ENCODE measurements around the gene MARCO. TPM values are rescaled to one million over a fixed set of nuclear protein-coding genes. Genes with fewer than 3 reads are reported as not detected.
"Not testable (repeated sequence)": the region's sequence is repeated elsewhere in the genome, so short reads cannot be mapped to it uniquely, and the experiment has no call there.

Gene MARCO
- polyA plus RNA-seq, 1 donor (not counting 4 experiments of a cell fraction or from before 2014, with no cell fraction given): 0.13 TPM

GRCh38 chr2:119029297-119029696 lies 87.3 kb downstream of the MARCO start:
- dilution Hi-C loops (cut with MboI; ENCODE audit: extremely low pct_ligation_motif_present, low sequenced_read_pairs): no loop called here
- no peaks in the 10 kb centered on the region for H3K36me3 ChIP-seq (ENCODE audit: control insufficient read depth in 2 of 2, extremely low read depth in 1 of 2, insufficient read depth in 2 of 2, low read length in 2 of 2)
- no peak overlapping the region for H3K4me2 ChIP-seq (ENCODE audit: control insufficient read depth, extremely low read depth, insufficient read depth, low read depth, low read length)
- no peak overlapping the region for H3K27ac ChIP-seq (ENCODE audit: control insufficient read depth, insufficient read depth, low read length)
- H3K27me3 ChIP-seq (ENCODE audit: control insufficient read depth, extremely low read depth, insufficient read depth, low read length): peaks cover 12% of the 10 kb centered on the region
- DNase-seq (ENCODE audit: low read depth, low spot score) (no peak), FAIRE-seq (no peak)
- H3K79me2 ChIP-seq (ENCODE audit: control insufficient read depth, insufficient read depth, low read length): no peaks in the 10 kb centered on the region
- no peak overlapping the region for H3K9ac ChIP-seq (ENCODE audit: control insufficient read depth, extremely low read depth, insufficient read depth, low read length)
- H3K9me1 ChIP-seq (ENCODE audit: control insufficient read depth, extremely low read depth, insufficient read depth, low read length): no peaks in the 10 kb centered on the region
- H4K20me1 ChIP-seq (ENCODE audit: control insufficient read depth, extremely low read depth, insufficient read depth, low read length): no peaks in the 10 kb centered on the region
- H3K4me3 ChIP-seq (ENCODE audit: control insufficient read depth in 2 of 3, extremely low read depth in 1 of 3, insufficient read depth in 2 of 3, low read depth in 1 of 3, low read length in 3 of 3): no peak overlapping the region
- H3K9me3 ChIP-seq (ENCODE audit: control insufficient read depth, low read depth, low read length): no peaks in the 10 kb centered on the region
- H2AFZ ChIP-seq (ENCODE audit: control insufficient read depth, low read length): no peak overlapping the region
- TF ChIP-seq CTCF (optimal IDR thresholded peaks at IDR 0.05 in 1 of 3, IDR thresholded peaks at IDR 0.05 in 1 of 3, conservative IDR thresholded peaks at IDR 0.05 in 1 of 3; ENCODE audit: extremely low read depth in 1 of 3, insufficient read depth in 2 of 3, low read length in 3 of 3): no peak
- no peak for TF ChIP-seq EZH2 (IDR thresholded peaks at IDR 0.05; ENCODE audit: low read length)
- no peaks in the 10 kb centered on the region for H3K4me1 ChIP-seq (ENCODE audit: control insufficient read depth, extremely low read depth, insufficient read depth, low read length)

- H3K36me3 ChIP-seq (ENCODE audit: control insufficient read depth in 2 of 2, extremely low read depth in 1 of 2, insufficient read depth in 2 of 2, low read length in 2 of 2); H3K79me2 ChIP-seq (ENCODE audit: control insufficient read depth, insufficient read depth, low read length); H2AFZ ChIP-seq (ENCODE audit: control insufficient read depth, low read length); H3K4me1 ChIP-seq (ENCODE audit: control insufficient read depth, extremely low read depth, insufficient read depth, low read length); H3K9ac ChIP-seq (ENCODE audit: control insufficient read depth, extremely low read depth, insufficient read depth, low read length); H3K4me3 ChIP-seq (ENCODE audit: control insufficient read depth in 2 of 3, extremely low read depth in 1 of 3, insufficient read depth in 2 of 3, low read depth in 1 of 3, low read length in 3 of 3); H3K27ac ChIP-seq (ENCODE audit: control insufficient read depth, insufficient read depth, low read length); DNase-seq (ENCODE audit: low read depth, low spot score); H3K9me1 ChIP-seq (ENCODE audit: control insufficient read depth, extremely low read depth, insufficient read depth, low read length); dilution Hi-C loops (cut with MboI; ENCODE audit: extremely low pct_ligation_motif_present, low sequenced_read_pairs); H4K20me1 ChIP-seq (ENCODE audit: control insufficient read depth, extremely low read depth, insufficient read depth, low read length); H3K27me3 ChIP-seq (ENCODE audit: control insufficient read depth, extremely low read depth, insufficient read depth, low read length); FAIRE-seq; H3K4me2 ChIP-seq (ENCODE audit: control insufficient read depth, extremely low read depth, insufficient read depth, low read depth, low read length); H3K9me3 ChIP-seq (ENCODE audit: control insufficient read depth, low read depth, low read length): not testable (repeated sequence)
Measured at GRCh38 chr2:119037922-119038321, 95.9 kb downstream of the MARCO start.

- H3K4me2 ChIP-seq (ENCODE audit: control insufficient read depth, extremely low read depth, insufficient read depth, low read depth, low read length): no peak overlapping the region
- dilution Hi-C loops (cut with MboI; ENCODE audit: extremely low pct_ligation_motif_present, low sequenced_read_pairs): no loop called here
- no peaks in the 10 kb centered on the region for H3K36me3 ChIP-seq (ENCODE audit: control insufficient read depth in 2 of 2, extremely low read depth in 1 of 2, insufficient read depth in 2 of 2, low read length in 2 of 2)
- no peak overlapping the region for H3K27ac ChIP-seq (ENCODE audit: control insufficient read depth, insufficient read depth, low read length)
- H3K4me1 ChIP-seq (ENCODE audit: control insufficient read depth, extremely low read depth, insufficient read depth, low read length): no peaks in the 10 kb centered on the region
- H3K79me2 ChIP-seq (ENCODE audit: control insufficient read depth, insufficient read depth, low read length): no peaks in the 10 kb centered on the region
- H3K9me1 ChIP-seq (ENCODE audit: control insufficient read depth, extremely low read depth, insufficient read depth, low read length): no peaks in the 10 kb centered on the region
- no peaks in the 10 kb centered on the region for H3K27me3 ChIP-seq (ENCODE audit: control insufficient read depth, extremely low read depth, insufficient read depth, low read length)
- H2AFZ ChIP-seq (ENCODE audit: control insufficient read depth, low read length): no peak overlapping the region
- no peaks in the 10 kb centered on the region for H3K9me3 ChIP-seq (ENCODE audit: control insufficient read depth, low read depth, low read length)
- no peak for DNase-seq (ENCODE audit: low read depth, low spot score)
- no peaks in the 10 kb centered on the region for H4K20me1 ChIP-seq (ENCODE audit: control insufficient read depth, extremely low read depth, insufficient read depth, low read length)
- no peak for FAIRE-seq
- TF ChIP-seq EZH2 (IDR thresholded peaks at IDR 0.05; ENCODE audit: low read length) (no peak), CTCF (optimal IDR thresholded peaks at IDR 0.05 in 1 of 3, IDR thresholded peaks at IDR 0.05 in 1 of 3, conservative IDR thresholded peaks at IDR 0.05 in 1 of 3; ENCODE audit: extremely low read depth in 1 of 3, insufficient read depth in 2 of 3, low read length in 3 of 3) (no peak)
- no peak overlapping the region for H3K4me3 ChIP-seq (ENCODE audit: control insufficient read depth in 2 of 3, extremely low read depth in 1 of 3, insufficient read depth in 2 of 3, low read depth in 1 of 3, low read length in 3 of 3)
- no peak overlapping the region for H3K9ac ChIP-seq (ENCODE audit: control insufficient read depth, extremely low read depth, insufficient read depth, low read length)
Measured at GRCh38 chr2:119040730-119041129, 98.7 kb downstream of the MARCO start.

Data from keratinocyte (primary cell).